ENCODE results near the gene SPARCL1. TPM values are rescaled to one million over a fixed set of nuclear protein-coding genes. Genes with fewer than 3 reads are reported as not detected.

The SPARCL1 gene
- total and polyA plus RNA-seq, 2 of the 13 experiments (the other 11 are each of a cell fraction or from before 2014, with no cell fraction given), result 0.04 TPM; not detected in 1

GRCh38 chr4:87500092-87500462 lies 29.1 kb downstream of the SPARCL1 start:
- H3K4me3 ChIP-seq (replicated peaks in 1 of 3; ENCODE audit: insufficient read depth in 1 of 3, low read depth in 2 of 3, low read length in 3 of 3), result no peak overlapping the region
- no peak overlapping the region for H3K4me2 ChIP-seq (ENCODE audit: low read depth, low read length)
- FAIRE-seq (no peak), DNase-seq (ENCODE audit: low spot score) (no peak), ATAC-seq (no peak; the same call in 2 of the 3 replicates)
- no peaks in the 10 kb centered on the region for H3K27me3 ChIP-seq (ENCODE audit: control insufficient read depth in 1 of 2, insufficient read depth in 2 of 2, low read length in 2 of 2)
- no peak overlapping the region for H3K9ac ChIP-seq (ENCODE audit: insufficient read depth, low read depth, low read length)
- H2AFZ ChIP-seq (ENCODE audit: low read length), result no peak overlapping the region
- ChIA-PET POLR2A (no interaction called here), CTCF (ENCODE audit: low intra/inter-chr PET ratio, low total read pairs) (no interaction called here)
- 21% methylated on average over 4 of the region's 4 CpGs for whole genome bisulfite sequencing (ENCODE audit: low lambda C conversion rate)
- no peaks in the 10 kb centered on the region for H3K9me3 ChIP-seq (ENCODE audit: low read length)
- H3K79me2 ChIP-seq (ENCODE audit: insufficient read depth, low read length), result no peaks in the 10 kb centered on the region
- intact Hi-C loops (cut with micrococcal nuclease; ENCODE audit: unreplicated experiment) (no loop called here), in situ Hi-C loops (cut with HindIII; ENCODE audit: extremely low pct_ligation_motif_present, low pct_unique_long_range_greater_than_20kb) (no loop called here)
- no TSS peak for BruUV-seq (replicated peaks)
- no peaks in the 10 kb centered on the region for H4K20me1 ChIP-seq (ENCODE audit: insufficient read depth, low read length)
- peaks cover 17% of the 10 kb centered on the region for H3K4me1 ChIP-seq (ENCODE audit: insufficient read depth, low read length)
- H3K36me3 ChIP-seq (replicated peaks in 1 of 2; ENCODE audit: control insufficient read depth in 1 of 2, insufficient read depth in 2 of 2, low read length in 2 of 2), result no peaks in the 10 kb centered on the region
- no peak overlapping the region for H3K27ac ChIP-seq (ENCODE audit: extremely low read length, insufficient read depth, low read length)
- TF ChIP-seq, protein P1, sequence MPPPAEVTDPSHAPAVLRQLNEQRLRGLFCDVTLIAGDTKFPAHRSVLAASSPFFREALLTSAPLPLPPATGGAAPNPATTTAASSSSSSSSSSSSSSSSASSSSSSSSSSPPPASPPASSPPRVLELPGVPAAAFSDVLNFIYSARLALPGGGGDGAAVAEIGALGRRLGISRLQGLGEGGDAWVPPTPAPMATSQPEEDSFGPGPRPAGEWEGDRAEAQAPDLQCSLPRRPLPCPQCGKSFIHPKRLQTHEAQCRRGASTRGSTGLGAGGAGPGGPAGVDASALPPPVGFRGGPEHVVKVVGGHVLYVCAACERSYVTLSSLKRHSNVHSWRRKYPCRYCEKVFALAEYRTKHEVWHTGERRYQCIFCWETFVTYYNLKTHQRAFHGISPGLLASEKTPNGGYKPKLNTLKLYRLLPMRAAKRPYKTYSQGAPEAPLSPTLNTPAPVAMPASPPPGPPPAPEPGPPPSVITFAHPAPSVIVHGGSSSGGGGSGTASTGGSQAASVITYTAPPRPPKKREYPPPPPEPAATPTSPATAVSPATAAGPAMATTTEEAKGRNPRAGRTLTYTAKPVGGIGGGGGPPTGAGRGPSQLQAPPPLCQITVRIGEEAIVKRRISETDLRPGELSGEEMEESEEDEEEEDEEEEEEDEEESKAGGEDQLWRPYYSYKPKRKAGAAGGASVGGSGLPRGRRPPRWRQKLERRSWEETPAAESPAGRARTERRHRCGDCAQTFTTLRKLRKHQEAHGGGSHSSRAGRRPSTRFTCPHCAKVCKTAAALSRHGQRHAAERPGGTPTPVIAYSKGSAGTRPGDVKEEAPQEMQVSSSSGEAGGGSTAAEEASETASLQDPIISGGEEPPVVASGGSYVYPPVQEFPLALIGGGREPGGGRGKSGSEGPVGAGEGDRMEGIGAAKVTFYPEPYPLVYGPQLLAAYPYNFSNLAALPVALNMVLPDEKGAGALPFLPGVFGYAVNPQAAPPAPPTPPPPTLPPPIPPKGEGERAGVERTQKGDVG (CRISPR knock-in tag; IDR thresholded peaks at IDR 0.05; ENCODE audit: borderline replicate concordance), result no peak
- TF ChIP-seq, protein P2, sequence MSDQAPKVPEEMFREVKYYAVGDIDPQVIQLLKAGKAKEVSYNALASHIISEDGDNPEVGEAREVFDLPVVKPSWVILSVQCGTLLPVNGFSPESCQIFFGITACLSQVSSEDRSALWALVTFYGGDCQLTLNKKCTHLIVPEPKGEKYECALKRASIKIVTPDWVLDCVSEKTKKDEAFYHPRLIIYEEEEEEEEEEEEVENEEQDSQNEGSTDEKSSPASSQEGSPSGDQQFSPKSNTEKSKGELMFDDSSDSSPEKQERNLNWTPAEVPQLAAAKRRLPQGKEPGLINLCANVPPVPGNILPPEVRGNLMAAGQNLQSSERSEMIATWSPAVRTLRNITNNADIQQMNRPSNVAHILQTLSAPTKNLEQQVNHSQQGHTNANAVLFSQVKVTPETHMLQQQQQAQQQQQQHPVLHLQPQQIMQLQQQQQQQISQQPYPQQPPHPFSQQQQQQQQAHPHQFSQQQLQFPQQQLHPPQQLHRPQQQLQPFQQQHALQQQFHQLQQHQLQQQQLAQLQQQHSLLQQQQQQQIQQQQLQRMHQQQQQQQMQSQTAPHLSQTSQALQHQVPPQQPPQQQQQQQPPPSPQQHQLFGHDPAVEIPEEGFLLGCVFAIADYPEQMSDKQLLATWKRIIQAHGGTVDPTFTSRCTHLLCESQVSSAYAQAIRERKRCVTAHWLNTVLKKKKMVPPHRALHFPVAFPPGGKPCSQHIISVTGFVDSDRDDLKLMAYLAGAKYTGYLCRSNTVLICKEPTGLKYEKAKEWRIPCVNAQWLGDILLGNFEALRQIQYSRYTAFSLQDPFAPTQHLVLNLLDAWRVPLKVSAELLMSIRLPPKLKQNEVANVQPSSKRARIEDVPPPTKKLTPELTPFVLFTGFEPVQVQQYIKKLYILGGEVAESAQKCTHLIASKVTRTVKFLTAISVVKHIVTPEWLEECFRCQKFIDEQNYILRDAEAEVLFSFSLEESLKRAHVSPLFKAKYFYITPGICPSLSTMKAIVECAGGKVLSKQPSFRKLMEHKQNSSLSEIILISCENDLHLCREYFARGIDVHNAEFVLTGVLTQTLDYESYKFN (CRISPR knock-in tag; conservative IDR thresholded peaks at IDR 0.05), result no peak
- TF ChIP-seq SRF (IDR thresholded peaks at IDR 0.05; ENCODE audit: low read depth, low read length) (no peak), CBFB (CRISPR knock-in tag; IDR thresholded peaks at IDR 0.05) (no peak), ZNF33B (CRISPR knock-in tag; IDR thresholded peaks at IDR 0.05) (no peak), BORCS8-MEF2B (CRISPR knock-in tag; IDR thresholded peaks at IDR 0.05) (no peak), MIER3 (CRISPR knock-in tag; IDR thresholded peaks at IDR 0.05; ENCODE audit: borderline replicate concordance) (no peak), ZBTB44 (CRISPR knock-in tag; IDR thresholded peaks at IDR 0.05) (no peak), RXRB (CRISPR knock-in tag; IDR thresholded peaks at IDR 0.05; ENCODE audit: borderline replicate concordance) (no peak), ZBTB21 (CRISPR knock-in tag; IDR thresholded peaks at IDR 0.05) (no peak), ZFY (CRISPR knock-in tag; IDR thresholded peaks at IDR 0.05) (no peak), YY1 (IDR thresholded peaks at IDR 0.05; ENCODE audit: insufficient read depth, insufficient replicate concordance, low read depth, low read length) (no peak), ZNF138 (CRISPR knock-in tag; IDR thresholded peaks at IDR 0.05; ENCODE audit: low read depth) (no peak), ZNF563 (CRISPR knock-in tag; IDR thresholded peaks at IDR 0.05) (no peak), NPAS2 (CRISPR knock-in tag; IDR thresholded peaks at IDR 0.05; ENCODE audit: borderline replicate concordance) (no peak)
- TF ChIP-seq, protein P3, sequence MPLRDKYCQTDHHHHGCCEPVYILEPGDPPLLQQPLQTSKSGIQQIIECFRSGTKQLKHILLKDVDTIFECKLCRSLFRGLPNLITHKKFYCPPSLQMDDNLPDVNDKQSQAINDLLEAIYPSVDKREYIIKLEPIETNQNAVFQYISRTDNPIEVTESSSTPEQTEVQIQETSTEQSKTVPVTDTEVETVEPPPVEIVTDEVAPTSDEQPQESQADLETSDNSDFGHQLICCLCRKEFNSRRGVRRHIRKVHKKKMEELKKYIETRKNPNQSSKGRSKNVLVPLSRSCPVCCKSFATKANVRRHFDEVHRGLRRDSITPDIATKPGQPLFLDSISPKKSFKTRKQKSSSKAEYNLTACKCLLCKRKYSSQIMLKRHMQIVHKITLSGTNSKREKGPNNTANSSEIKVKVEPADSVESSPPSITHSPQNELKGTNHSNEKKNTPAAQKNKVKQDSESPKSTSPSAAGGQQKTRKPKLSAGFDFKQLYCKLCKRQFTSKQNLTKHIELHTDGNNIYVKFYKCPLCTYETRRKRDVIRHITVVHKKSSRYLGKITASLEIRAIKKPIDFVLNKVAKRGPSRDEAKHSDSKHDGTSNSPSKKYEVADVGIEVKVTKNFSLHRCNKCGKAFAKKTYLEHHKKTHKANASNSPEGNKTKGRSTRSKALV (CRISPR knock-in tag; IDR thresholded peaks at IDR 0.05), result no peak
